SK-N-SH treated with all-trans-retinoic acid at 6 μM for 48 hours (cell line): Measurements from ENCODE around the gene EPN2.

Source experiments
- ARNTL ChIP-seq: fragments of 450-650 bp; formaldehyde crosslinking; IDR thresholded peaks from 2 replicates; pipeline ENCODE4 v1.5.0; 2020; ENCODE audit warnings: low read depth, mild to moderate bottlenecking, moderate library complexity, borderline replicate concordance
- CREB5 ChIP-seq: fragments of 250-450 bp; sonication (Bioruptor Pico); IDR thresholded peaks from 2 replicates; pipeline ENCODE4 v1.5.1; 2020; ENCODE audit warnings: low read depth, mild to moderate bottlenecking, moderate library complexity
- ESRRG ChIP-seq: fragments of 250-450 bp; sonication (Bioruptor Pico); IDR thresholded peaks from 2 replicates; pipeline ENCODE4 v1.6.1; 2021; ENCODE audit warnings: mild to moderate bottlenecking
- GLIS3 ChIP-seq: fragments of 250-450 bp; sonication (Bioruptor Pico); IDR thresholded peaks from 2 replicates; pipeline ENCODE4 v1.5.0; 2020; ENCODE audit warnings: mild to moderate bottlenecking, moderate library complexity
- OSR1 ChIP-seq: fragments of 250-450 bp; sonication (Bioruptor Pico); IDR thresholded peaks from 2 replicates; pipeline ENCODE4 v1.8.0; 2022; ENCODE audit warnings: moderate library complexity, mild to moderate bottlenecking, inconsistent platforms
- PATZ1 ChIP-seq: fragments of 250-450 bp; sonication (Bioruptor Pico); IDR thresholded peaks from 2 replicates; pipeline ENCODE4 v1.8.0; 2020; ENCODE audit warnings: mild to moderate bottlenecking, moderate library complexity, borderline replicate concordance
- SNAI2 ChIP-seq: fragments of 250-450 bp; sonication (Bioruptor Pico); IDR thresholded peaks from 2 replicates; pipeline ENCODE4 v1.5.0; 2020; ENCODE audit warnings: mild to moderate bottlenecking, moderate library complexity
- TOX ChIP-seq: fragments of 250-450 bp; sonication (Bioruptor Pico); IDR thresholded peaks from 2 replicates; pipeline ENCODE4 v1.8.0; 2021; ENCODE audit warnings: mild to moderate bottlenecking, moderate library complexity, borderline replicate concordance
- ZFP3 ChIP-seq: fragments of 250-450 bp; sonication (Bioruptor Pico); IDR thresholded peaks from 2 replicates; pipeline ENCODE4 v1.5.0; 2020; ENCODE audit warnings: mild to moderate bottlenecking, moderate library complexity
- ZNF565 ChIP-seq: fragments of 450-650 bp; formaldehyde crosslinking; conservative IDR thresholded peaks from 2 replicates; pipeline ENCODE4 v1.5.0; 2020; ENCODE audit warnings: low read depth, mild to moderate bottlenecking, moderate library complexity
- TF ChIP-seq, protein P1 (sequence below): fragments of 250-450 bp; sonication (Bioruptor Pico); IDR thresholded peaks from 2 replicates; pipeline ENCODE4 v1.5.1; 2021; ENCODE audit warnings: mild to moderate bottlenecking, moderate library complexity
- TF ChIP-seq, protein P2 (sequence below): fragments of 250-450 bp; sonication (Bioruptor Pico); IDR thresholded peaks from 2 replicates; pipeline ENCODE4 v1.5.0; 2020; ENCODE audit warnings: mild to moderate bottlenecking, moderate library complexity

DNA sequence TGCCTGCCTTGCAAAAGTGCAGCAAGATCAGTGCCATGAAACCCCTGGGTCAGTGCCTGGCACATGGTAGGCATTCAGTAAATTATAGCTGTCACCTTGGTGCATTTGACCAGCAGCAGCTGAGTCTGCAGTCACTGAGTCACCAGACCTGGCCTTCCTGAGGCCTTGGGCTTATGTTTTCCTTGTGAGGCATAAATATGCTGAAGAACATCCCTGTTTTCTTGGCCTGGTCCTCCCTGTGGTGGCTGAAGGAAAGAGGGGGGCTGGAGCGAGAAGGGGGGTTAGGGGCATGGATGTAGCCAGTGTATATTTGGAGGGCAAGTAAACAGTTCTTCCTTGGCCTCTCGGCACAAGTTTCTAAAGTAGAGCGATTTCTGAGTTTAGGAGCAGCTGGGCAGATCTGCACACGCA lies 26.5 kb downstream of the EPN2 start:
- TF ChIP-seq, protein P1, sequence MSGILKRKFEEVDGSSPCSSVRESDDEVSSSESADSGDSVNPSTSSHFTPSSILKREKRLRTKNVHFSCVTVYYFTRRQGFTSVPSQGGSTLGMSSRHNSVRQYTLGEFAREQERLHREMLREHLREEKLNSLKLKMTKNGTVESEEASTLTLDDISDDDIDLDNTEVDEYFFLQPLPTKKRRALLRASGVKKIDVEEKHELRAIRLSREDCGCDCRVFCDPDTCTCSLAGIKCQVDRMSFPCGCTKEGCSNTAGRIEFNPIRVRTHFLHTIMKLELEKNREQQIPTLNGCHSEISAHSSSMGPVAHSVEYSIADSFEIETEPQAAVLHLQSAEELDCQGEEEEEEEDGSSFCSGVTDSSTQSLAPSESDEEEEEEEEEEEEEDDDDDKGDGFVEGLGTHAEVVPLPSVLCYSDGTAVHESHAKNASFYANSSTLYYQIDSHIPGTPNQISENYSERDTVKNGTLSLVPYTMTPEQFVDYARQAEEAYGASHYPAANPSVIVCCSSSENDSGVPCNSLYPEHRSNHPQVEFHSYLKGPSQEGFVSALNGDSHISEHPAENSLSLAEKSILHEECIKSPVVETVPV (CRISPR knock-in tag) = no peak
- TF ChIP-seq ESRRG (CRISPR knock-in tag) = no peak
- no peak for TF ChIP-seq GLIS3 (CRISPR knock-in tag)
- TF ChIP-seq PATZ1 (CRISPR knock-in tag) = no peak
- TF ChIP-seq ZNF565 (CRISPR knock-in tag) = no peak
- TF ChIP-seq ZFP3 (CRISPR knock-in tag) = no peak
- no peak for TF ChIP-seq TOX (CRISPR knock-in tag)
- TF ChIP-seq, protein P2, sequence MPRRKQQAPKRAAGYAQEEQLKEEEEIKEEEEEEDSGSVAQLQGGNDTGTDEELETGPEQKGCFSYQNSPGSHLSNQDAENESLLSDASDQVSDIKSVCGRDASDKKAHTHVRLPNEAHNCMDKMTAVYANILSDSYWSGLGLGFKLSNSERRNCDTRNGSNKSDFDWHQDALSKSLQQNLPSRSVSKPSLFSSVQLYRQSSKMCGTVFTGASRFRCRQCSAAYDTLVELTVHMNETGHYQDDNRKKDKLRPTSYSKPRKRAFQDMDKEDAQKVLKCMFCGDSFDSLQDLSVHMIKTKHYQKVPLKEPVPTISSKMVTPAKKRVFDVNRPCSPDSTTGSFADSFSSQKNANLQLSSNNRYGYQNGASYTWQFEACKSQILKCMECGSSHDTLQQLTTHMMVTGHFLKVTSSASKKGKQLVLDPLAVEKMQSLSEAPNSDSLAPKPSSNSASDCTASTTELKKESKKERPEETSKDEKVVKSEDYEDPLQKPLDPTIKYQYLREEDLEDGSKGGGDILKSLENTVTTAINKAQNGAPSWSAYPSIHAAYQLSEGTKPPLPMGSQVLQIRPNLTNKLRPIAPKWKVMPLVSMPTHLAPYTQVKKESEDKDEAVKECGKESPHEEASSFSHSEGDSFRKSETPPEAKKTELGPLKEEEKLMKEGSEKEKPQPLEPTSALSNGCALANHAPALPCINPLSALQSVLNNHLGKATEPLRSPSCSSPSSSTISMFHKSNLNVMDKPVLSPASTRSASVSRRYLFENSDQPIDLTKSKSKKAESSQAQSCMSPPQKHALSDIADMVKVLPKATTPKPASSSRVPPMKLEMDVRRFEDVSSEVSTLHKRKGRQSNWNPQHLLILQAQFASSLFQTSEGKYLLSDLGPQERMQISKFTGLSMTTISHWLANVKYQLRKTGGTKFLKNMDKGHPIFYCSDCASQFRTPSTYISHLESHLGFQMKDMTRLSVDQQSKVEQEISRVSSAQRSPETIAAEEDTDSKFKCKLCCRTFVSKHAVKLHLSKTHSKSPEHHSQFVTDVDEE (CRISPR knock-in tag) = no peak
- TF ChIP-seq OSR1 = no peak
- no peak for TF ChIP-seq CREB5 (CRISPR knock-in tag)
- TF ChIP-seq ARNTL (CRISPR knock-in tag) = no peak
- no peak for TF ChIP-seq SNAI2 (CRISPR knock-in tag)
